HG02588 (cell line): ENCODE results near the gene VPS25.
"Not testable (repeated sequence)": the region's sequence is repeated elsewhere in the genome, so short reads cannot be mapped to it uniquely, and the experiment has no call there.

ENCODE experiments used
- ATAC-seq: cut with Tn5 transposase; IDR thresholded peaks from one replicate; pipeline ENCODE4 v1.9.1; 2021; ENCODE audit warnings: mild to moderate bottlenecking, moderate library complexity; ENCODE audit not compliant: unreplicated experiment

VPS25 gene

DNA sequence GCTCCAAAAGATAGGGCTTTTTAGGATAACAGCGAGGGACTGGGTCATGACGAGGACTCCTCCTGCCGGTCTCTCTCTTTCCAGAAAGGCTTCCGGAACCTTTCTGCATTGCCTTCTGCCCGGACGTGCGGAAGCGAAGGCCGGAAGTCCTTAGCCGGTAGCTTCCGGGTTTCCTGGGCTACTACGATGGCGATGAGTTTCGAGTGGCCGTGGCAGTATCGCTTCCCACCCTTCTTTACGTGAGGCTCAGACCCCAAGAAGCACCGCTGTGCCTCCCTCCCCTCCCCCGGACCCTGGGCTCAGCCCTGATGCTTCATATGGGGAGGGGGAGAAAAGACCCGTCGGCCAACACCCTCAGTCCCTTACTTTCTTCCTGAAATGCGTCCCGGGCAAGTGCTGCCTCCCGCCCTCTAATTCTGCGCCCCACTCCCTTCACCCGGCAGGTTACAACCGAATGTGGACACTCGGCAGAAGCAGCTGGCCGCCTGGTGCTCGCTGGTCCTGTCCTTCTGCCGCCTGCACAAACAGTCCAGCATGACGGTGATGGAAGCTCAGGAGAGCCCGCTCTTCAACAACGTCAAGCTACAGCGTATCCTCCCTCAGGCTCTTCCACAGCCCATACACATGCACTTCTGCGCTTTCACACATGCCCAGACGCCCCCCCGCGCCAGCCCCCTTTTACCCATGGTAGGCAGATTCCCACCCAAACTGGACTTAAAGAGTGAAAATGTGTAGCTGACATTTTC is at the start of gene VPS25:
Gene VPS25, plus strand, starts transcription at position 160 of the 746 bp plus-strand sequence. Its CDS starts 27 bp downstream, at position 187.
- no peak for ATAC-seq

DNA sequence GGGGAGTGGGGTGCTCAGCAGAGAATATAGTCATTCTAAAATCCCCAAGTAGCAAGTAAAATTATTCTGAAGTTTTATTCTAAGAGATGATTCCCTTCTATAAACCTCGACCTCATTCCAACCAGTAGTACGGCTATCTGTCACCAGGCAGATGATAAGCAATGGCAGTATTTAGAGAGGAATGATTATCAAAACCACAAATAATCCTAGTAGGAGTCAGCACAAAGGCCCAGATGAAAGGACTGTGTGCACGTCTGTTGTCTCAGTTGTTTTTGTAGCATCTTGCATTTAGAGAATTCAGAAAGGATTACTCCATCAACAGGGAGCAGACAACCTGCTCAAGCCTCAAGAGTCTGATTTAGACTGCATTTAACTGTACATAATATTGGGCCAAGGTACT is 49.6 kb upstream of the VPS25 start:
- no peak for ATAC-seq

DNA sequence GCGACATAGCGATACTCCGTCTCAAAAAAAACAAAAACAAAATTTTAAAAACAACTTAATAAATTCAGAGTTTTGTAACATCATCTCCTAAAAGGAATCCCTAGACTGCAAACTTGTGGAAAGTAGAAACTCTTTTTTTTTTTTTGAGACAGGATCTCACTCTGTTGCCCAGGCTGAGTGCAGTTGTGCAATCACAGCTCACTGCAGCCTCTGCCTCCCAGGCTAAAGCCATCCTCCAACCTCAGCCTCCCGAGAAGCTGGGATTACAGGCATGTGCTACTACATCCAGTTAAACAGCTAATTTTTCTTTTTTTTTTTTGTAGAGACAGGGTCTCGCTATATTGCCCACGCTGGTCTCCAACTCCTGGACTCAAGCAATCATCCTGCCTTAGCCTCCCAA is 48.1 kb upstream of the VPS25 start:
- ATAC-seq = no peak

DNA sequence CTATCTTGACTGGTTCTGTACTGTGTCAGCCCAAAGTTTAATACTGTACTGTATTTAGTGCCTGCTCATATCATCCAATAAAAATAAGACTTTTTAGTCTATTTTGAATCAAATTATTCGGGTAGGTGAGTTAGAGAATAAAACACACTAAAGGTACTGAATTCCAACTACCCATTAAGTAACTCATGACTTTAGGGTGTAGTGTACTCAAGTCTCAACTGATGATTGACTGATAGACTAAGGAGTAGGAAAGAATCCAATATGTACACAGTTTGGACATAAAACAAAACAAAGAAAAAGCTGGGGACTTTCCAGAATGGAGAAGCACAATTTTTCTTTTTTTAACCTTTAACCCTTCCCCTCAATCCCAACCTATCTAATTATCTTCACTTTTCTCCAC is 32.5 kb upstream of the VPS25 start:
- ATAC-seq = no peak

DNA sequence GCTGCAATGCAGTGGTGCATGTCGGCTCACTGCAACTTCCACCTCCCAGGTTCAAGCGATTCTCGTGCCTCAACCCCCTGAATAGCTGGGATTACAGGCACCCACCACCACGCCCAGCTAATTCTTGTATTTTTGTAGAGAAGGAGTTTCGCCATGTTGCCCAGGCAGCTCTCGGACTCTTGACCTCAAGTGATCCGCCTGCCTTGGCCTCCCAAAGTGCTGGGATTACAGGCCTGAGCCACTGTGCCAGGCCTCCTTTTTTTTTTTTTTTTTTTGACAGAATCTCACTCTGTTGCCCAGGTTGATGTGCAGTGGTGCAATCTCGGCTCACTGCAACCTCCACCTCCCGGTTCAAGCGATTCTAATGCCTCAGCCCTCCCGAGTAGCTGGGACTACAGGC is 30.3 kb upstream of the VPS25 start:
- not testable (repeated sequence) for ATAC-seq

DNA sequence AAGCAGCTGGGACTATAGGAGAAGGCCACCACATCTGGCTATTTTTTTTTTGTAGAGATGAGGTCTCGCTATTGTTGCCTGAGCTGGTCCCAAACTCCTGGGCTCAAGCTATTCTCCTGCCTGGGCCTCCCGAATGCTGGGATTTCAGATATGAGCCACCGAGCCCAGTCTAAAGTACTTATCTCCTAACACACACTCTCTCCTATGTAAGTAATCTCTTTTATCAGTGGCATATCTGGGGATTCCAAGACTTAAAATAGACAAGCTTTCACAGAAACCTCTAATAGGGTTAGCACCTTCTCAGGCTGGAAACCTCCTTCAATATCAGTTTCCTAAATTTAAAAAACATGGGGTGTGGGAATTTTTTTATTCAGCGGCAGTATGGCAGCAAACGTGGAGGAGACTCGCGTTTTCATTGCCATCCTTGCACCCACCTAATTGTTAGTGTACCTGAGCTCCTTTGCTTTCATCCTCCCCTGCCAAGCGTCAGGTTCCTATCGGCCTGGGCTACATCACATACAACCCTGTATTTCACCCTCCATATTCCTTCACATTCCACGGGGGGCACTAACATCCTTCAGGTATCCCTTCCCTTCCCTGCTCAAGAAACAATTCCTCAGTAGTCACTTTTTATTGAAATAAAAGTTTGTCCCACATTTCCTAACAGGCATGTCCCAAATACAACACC is 29.5 kb upstream of the VPS25 start:
- no peak for ATAC-seq

DNA sequence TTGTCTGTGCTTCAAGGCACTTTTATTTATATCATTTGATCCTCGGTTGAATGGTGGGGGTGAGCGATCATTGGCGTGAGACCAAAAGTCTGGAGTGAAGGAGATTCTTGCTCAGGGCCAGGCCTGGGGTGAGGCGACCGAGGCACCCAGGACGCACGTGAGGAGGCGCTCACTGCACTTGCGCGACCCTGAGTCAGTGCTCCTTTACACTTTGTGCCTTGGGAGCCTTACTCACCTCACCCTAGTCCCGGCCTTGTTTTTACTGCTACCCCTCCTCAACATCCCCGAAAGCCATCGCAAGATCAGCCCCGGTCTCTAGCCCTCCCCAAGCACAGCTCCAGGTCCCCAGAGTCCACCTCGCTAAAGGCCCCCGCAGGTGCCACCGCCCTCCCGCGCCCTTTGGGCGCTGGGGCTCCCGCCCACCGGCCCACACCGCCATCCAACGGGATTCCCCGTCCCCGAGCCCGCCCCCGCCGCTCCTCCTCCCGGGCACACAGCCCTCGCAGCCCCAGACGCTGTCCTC is 28.9 kb upstream of the VPS25 start:
- ATAC-seq = peak; percentile 64

- ATAC-seq = peak; percentile 77
Measured at GRCh38 chr17:42744806-42745617, 28.2 kb upstream of the VPS25 start, which contains the start of gene EZH1. TSS of gene EZH1 (minus strand) at chr17:42745040. CDS start at chr17:42728941, 16,099 bp downstream.

GRCh38 chr17:42748202-42748907 is 24.9 kb upstream of the VPS25 start:
- ATAC-seq = no peak

DNA sequence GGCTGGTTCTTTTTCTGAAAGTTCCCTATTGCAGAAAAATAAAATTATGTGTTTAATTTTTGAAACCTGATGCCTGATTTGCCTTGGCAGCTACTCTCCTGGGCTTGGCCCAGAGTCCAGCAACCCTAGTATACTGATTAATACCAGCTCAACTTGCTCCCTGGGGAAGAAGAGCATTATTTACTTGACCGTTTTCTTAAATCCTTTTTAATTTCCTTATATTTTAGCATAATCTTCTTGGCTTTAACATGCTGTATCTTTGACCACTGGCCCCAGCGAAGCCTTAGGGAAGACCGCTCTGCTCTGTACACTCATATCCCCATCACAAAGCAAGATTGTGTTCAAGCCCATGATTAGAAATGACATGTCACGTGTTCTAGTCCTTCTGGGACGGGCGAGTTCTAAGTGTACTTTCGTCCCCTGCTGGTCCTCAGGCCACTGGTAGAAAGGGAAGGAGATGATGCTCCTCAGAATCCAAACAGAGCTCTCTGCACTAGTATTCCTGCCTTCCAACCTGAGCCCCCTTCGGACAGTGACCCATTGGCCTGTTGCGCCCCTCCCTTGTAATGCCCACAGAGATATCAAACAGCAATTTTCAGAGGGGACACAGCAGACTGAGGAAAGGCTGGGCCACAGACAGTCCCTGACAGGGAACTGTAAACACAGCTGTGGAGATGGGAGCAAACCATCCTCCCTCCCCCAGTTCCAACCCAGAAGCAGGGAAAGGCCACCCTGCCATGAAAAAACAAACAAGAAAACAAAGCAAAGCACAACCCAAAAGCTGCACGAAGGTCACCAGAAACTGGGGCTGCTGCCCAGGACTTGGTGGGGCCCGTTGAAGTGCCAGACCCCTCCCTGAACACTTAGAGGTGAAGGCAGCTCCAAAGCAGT is 24.1 kb upstream of the VPS25 start:
- no peak for ATAC-seq

DNA sequence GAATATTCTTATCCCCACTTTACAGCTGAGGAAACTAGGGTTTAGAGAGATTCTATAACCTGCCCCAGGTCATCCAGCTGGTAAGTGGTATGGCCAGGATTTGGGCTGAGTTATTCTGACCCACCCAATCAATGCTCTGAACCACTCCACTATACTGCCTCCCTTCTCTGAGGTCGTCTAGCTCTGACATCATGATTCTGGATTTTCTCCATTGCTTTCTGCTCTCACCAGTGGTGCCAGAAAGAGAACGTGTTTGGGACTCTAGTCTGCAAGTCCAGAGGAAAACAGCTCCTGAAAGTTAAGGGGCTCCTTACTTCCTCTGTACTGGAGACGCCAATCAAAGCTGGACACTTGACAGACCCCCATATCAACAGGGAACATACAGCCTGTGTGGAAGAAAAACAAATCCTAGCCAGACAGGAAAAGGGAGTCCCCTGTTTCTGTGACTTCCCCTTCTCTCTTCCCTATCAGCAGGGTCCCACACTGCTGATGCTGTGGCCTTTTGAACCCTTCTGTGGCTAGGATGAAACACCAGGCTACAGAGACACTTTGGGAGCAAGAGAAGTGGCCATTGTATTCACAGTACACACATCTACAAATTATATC is 22.4 kb upstream of the VPS25 start:
- no peak for ATAC-seq

DNA sequence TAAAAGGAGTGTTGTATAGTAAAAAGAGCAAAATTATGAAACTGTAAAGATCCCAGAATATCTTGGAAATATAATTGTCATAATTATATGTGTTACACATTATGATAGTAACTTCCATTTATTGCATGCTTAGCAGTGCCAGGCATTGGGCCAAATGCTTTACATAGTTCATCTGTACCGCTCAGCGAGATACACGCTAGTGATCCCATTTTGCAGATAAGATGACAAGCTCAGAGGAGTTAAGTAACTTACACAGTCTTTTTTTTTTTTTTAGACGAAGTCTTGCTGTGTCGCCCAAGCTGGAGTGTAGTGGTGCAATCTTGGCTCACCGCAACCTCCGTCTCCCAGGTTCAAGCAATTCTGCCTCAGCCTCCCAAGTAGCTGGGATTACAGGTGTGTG is 21.6 kb upstream of the VPS25 start:
- no peak for ATAC-seq

GRCh38 chr17:42754782-42755181 is 18.5 kb upstream of the VPS25 start:
- no peak for ATAC-seq

GRCh38 chr17:42759982-42760651 is 13.1 kb upstream of the VPS25 start:
- no peak for ATAC-seq

DNA sequence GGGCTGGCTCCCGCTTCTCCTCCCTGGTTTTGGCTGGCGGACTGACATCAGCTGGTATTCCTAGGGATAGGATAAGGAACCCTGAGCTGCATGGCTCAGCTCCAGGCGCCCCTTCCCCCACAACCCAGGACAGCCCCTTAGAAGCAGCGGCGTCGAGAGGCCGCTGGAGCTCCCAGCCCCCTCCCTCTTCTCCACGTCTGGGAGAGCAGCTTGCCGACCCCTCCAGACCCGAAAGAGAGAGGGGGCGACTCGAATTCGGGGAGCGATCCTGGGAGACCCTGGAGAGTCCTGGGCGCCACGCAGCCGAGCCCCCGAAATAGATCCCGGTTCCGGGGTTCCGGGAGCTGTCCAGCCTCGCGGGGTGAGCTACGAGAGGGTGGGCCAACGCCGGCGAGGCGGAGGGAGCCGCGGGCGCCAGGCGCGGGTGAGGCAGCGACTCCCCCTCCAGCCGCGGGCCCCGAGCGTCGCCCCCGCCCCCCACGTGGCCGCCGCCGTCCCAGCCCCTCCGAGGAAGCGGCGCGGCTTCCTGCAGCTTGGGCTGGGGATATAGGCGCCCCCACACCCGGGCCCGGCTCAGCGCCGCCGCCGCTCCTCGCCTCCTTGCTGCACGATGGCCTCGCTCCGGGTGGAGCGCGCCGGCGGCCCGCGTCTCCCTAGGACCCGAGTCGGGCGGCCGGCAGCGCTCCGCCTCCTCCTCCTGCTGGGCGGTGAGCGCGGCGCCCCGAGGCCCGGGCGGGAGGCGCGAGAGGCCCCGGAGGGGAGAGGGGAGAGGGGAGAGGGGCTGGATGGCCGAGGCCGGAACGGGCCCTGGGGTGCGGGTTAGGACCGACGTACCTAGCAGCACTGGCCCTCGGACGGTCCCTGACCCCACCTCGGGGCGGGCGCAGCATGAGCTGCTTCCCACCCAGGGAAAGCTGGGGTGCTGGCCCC is 12.3 kb upstream of the VPS25 start, which contains the start of gene RAMP2:
Gene RAMP2, plus strand, starts transcription at position 576 of the 930 bp plus-strand sequence. Its CDS starts 35 bp downstream, at position 611.
- ATAC-seq = no peak

DNA sequence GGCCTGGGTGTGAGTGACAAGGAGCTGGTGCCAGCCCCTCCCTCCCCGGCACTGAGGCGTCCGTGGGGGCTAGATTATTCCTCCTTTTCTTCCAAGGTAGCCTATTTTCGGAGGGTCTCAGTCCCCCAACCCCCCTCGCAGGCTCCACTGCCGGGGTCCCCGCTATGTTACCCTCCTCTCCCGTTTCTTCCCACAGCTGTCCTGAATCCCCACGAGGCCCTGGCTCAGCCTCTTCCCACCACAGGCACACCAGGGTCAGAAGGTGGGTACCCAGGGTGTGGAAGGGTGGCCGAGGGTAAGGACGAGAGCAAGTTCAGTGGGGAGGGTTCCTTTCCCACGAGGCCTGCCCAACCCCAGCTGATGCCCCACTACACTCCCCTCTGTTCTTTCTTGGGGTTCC is 11.6 kb upstream of the VPS25 start:
- no peak for ATAC-seq

- no peak for ATAC-seq
Measured at GRCh38 chr17:42766124-42766523, 7.1 kb upstream of the VPS25 start.
